ENCODE data around the gene DGCR8. TPM values are rescaled to one million over a fixed set of nuclear protein-coding genes. Genes with fewer than 3 reads are reported as not detected.
A peak's percentile ranks its signal among the peaks of the same experiment; 100 is the strongest.

The DGCR8 gene
- total and polyA plus RNA-seq, 2 experiments from 2014 or later: 14.0 to 28.7 TPM

DNA sequence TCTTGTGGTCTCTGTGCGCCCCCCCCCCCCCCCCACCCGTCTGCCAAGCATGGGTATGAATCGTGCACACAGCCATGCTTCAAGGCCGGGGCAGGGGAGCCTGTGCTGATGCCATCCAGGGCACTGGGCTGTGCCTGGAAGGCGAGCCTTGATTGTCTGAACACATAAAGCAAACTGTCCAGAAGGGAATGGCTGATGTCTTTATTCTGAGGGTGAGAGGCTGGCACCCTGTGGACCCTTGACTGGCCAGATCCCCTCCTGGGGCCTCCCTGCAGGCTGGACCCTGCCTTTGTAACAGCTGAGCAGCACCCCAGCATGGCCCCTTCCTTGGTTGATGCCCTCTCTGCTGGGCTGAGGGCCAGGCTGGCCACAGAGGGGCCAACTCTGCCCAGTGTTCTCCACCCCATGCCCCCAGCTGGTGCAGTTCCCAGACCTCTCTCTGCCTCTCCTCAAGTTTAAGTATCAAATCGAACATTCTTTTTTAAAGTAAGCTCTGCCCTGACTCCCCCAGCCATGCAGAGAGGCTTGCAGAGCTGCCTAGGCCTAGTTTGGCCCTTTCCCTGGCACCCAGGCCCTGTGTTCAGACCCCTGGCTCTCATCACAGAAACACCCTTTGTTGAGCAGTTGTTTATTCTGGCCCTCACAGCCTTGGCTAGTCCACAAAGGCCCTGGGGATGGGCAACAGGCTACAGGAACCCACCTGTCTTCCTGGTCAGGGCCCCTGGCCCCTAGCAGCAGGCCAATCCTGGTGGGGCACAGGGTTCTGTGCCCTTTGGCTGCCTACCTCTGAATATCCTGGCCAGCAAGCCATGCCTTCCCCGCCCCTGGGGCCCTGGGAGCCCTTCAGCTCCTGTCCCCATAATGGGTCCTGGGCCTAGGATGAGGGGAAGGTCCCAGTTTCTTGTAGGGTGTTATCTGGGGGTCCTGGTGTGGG lies 31.9 kb downstream of the DGCR8 start:
- Histone ChIP-seq H3K9me2 (ENCODE audit: insufficient read depth) (no peaks in the 10 kb centered on the region), H3K9me3 (ENCODE audit: low read depth) (no peaks in the 10 kb centered on the region), H4K20me1 (ENCODE audit: insufficient read depth) (no peaks in the 10 kb centered on the region), H3K4me2 (ENCODE audit: unreplicated experiment) (no peak overlapping the region), H3K36me3 (ENCODE audit: low read depth) (peaks cover 12% of the 10 kb centered on the region; the same call in 1 of the 2 replicates), H3K27ac (no peak overlapping the region), H3K9ac (peak overlapping the region; percentile 5; the same call in 1 of the 2 replicates), H3K79me2 (ENCODE audit: insufficient read depth) (peaks cover 39% of the 10 kb centered on the region), H3K4me1 (ENCODE audit: insufficient read depth) (no peaks in the 10 kb centered on the region), H3K27me3 (replicated peaks; ENCODE audit: insufficient read depth) (no peaks in the 10 kb centered on the region), H3F3A (ENCODE audit: insufficient read depth) (peaks cover 17% of the 10 kb centered on the region), H2AFZ (no peak overlapping the region), H3K4me3 (no peak overlapping the region)
- TF ChIP-seq EZH2phosphoT487 (IDR thresholded peaks at IDR 0.05; ENCODE audit: insufficient read depth, low read depth) (no peak), EZH2 (IDR thresholded peaks at IDR 0.05; ENCODE audit: insufficient read depth, poor library complexity, severe bottlenecking) (no peak)
- 75 to 82% methylated on average over 7 of the region's 7 CpGs for WGBS, 2 experiments (ENCODE audit: low coverage in 1 of 2, low lambda C conversion rate in 2 of 2, missing lambda C conversion rate in 2 of 2)
- DNase-seq: no peak
- in situ Hi-C loops (cut with MboI): no loop called here

DNA sequence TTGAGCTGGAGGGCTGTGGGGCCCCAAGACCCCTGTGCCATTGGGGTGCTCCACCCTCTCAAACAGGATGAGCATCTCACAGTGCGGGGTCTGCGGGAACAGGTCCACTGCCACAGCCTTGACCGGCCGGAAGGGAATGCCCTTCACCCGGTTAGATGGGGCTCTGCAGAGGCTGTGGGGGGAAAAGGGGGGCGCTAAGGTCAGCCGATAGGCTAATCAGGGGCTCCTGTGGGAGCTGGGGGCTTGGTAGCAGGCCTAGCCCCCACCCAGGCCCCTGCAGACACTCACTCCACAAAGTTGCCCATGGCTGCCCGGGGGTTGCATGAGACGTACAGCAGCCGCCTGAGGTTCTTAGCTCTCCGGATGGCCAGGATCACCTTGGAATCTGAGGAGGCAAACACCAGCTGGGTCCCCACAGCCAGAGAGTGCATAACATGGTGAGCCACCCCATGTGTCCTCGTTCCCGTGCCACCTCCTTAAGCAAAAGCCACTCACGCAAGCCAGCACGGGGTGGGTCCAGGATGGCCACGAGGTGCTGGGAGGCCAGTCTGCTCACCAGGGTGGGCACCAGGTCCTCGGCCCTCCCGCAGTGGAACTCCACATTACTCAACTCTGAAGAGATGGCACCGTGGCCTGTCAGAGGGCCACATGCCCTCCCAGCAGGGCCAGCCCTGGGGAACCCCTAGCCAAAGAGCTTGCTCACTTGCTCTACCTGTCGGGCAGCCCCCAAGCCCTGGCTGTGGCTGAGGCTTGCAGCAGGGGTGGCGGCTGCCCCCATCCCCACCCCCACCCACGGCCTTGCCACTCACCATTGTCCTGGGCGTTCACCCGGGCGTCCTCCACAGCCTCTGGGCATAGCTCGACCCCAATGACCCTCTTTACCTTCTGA lies 32.8 kb downstream of the DGCR8 start:
- 0 out of 2 replicates have a peak overlapping the region, but pooled peaks have one; percentile 5 for H3K9ac ChIP-seq
- H3K9me2 ChIP-seq (ENCODE audit: insufficient read depth): no peaks in the 10 kb centered on the region
- H3K4me3 ChIP-seq: no peak overlapping the region
- no peak overlapping the region for H3K27ac ChIP-seq
- peaks cover 42% of the 10 kb centered on the region for H3K79me2 ChIP-seq (ENCODE audit: insufficient read depth)
- no peak for TF ChIP-seq EZH2 (IDR thresholded peaks at IDR 0.05; ENCODE audit: insufficient read depth, poor library complexity, severe bottlenecking)
- TF ChIP-seq EZH2phosphoT487 (IDR thresholded peaks at IDR 0.05; ENCODE audit: insufficient read depth, low read depth): no peak
- H3F3A ChIP-seq (ENCODE audit: insufficient read depth): peaks cover 17% of the 10 kb centered on the region
- H3K27me3 ChIP-seq (replicated peaks; ENCODE audit: insufficient read depth): no peaks in the 10 kb centered on the region
- H4K20me1 ChIP-seq (ENCODE audit: insufficient read depth): no peaks in the 10 kb centered on the region
- WGBS, 2 experiments (ENCODE audit: low coverage in 1 of 2, low lambda C conversion rate in 2 of 2, missing lambda C conversion rate in 2 of 2): 83 to 87% methylated on average over 21 to 24 of the region's 26 CpGs
- H3K4me1 ChIP-seq (ENCODE audit: insufficient read depth): no peaks in the 10 kb centered on the region
- DNase-seq: no peak
- in situ Hi-C loops (cut with MboI): no loop called here
- H3K4me2 ChIP-seq (ENCODE audit: unreplicated experiment): no peak overlapping the region
- peaks cover 8% of the 10 kb centered on the region; the same call in 1 of the 2 replicates for H3K36me3 ChIP-seq (ENCODE audit: low read depth)
- H2AFZ ChIP-seq: no peak overlapping the region
- H3K9me3 ChIP-seq (ENCODE audit: low read depth): no peaks in the 10 kb centered on the region

DNA sequence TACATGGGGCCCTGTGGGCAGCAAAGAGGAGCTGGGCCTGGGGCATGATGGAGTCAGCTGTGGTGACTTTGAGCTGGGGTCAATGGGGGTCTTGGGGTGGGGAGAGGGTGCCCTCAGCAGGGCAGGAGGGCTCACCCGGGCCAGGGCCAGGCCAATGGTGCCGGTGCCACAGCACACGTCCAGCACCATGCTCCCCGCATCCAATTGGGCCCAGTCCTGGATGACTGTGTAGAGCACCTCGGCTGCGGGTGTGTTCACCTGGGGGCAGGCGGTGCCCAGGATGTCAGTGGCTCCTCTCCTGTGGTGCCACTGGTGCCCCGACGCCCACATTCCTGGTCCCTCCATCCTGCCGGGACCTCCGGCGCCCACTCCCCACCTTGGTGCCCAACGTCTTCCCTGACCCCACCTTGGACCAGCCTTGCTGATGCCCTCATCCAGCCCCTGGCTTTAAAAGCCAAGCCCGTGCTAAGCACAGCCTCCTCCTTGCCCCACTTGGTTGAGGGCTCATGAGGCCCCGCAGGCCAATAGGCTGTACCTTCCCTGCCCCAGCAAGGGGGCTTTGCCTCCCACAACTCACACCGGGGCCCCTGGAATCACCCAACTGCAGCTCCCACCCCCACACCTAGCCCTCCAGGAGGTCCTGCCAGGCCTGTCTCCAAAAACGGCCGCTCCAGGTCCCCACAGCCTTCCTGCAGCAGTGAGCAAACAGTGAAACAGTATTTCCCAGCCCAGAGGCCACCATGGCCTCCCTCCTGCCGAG lies 33.7 kb downstream of the DGCR8 start:
- Histone ChIP-seq H3K27ac (no peak overlapping the region), H3K9ac (no peak overlapping the region), H2AFZ (no peak overlapping the region), H3K36me3 (ENCODE audit: low read depth) (peaks cover 8% of the 10 kb centered on the region; the same call in 1 of the 2 replicates), H4K20me1 (ENCODE audit: insufficient read depth) (no peaks in the 10 kb centered on the region), H3K9me2 (ENCODE audit: insufficient read depth) (no peaks in the 10 kb centered on the region), H3K79me2 (ENCODE audit: insufficient read depth) (peaks cover 50% of the 10 kb centered on the region), H3K9me3 (ENCODE audit: low read depth) (no peaks in the 10 kb centered on the region), H3F3A (ENCODE audit: insufficient read depth) (peaks cover 25% of the 10 kb centered on the region), H3K4me1 (ENCODE audit: insufficient read depth) (peaks cover 6% of the 10 kb centered on the region), H3K4me3 (no peak overlapping the region), H3K27me3 (replicated peaks; ENCODE audit: insufficient read depth) (no peaks in the 10 kb centered on the region), H3K4me2 (ENCODE audit: unreplicated experiment) (no peak overlapping the region)
- in situ Hi-C loops (cut with MboI): no loop called here
- TF ChIP-seq EZH2phosphoT487 (IDR thresholded peaks at IDR 0.05; ENCODE audit: insufficient read depth, low read depth) (no peak), EZH2 (IDR thresholded peaks at IDR 0.05; ENCODE audit: insufficient read depth, poor library complexity, severe bottlenecking) (no peak)
- 83 to 91% methylated on average over 11 to 18 of the region's 19 CpGs for WGBS, 2 experiments (ENCODE audit: low coverage in 1 of 2, low lambda C conversion rate in 2 of 2, missing lambda C conversion rate in 2 of 2)
- no peak for DNase-seq

All from GM23248 (cell line).